GM18508 (cell line): Measurements from ENCODE around the gene DEPP1.

Experiments used
- ATAC-seq: cut with Tn5 transposase; IDR thresholded peaks from one replicate; pipeline ENCODE4 v1.9.1; 2021; ENCODE audit warnings: moderate number of reproducible peaks; ENCODE audit not compliant: insufficient read depth, unreplicated experiment

The DEPP1 gene

DNA sequence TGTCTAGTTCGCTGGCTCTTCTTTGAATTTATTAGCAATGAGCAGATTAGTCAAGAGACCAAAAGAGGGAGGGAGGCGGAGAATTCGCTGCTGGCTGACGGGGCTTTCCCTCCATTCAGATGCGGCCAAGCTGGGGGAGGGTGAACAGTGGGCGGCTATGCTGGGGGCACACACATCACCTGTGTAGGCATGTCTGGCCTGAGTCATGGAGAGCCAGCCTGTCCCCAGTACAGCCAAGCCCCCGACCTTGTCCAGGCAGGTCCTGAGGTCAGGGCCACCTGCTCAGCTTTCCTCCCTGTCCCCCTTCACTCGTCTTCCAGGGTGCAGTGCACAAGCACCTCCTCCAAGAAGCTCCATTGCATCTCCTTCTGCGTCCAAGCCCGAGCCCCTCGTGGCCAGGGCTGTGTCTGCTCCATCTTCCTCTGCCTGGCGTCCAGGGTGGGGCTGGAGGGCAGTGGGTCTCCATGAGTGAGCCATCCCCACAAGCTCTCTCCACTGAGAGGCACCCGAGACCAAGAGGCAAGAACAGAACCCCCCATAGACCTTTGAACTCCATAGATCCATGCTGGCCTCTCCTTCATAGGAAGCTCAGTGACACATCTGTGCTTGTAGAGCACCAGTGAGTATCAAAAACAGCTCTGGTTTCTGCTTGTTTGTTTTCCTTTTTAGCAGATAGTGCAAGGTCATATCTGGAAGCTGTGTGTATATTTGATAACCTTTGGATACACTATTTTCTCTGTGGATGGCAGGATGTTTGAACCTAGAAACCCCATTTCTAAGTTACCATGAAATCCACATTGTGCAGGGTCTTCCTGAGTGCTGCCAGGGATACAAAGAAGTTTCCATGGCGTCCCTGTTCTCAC, 1.9 kb upstream of the DEPP1 start:
- ATAC-seq, result no peak

DNA sequence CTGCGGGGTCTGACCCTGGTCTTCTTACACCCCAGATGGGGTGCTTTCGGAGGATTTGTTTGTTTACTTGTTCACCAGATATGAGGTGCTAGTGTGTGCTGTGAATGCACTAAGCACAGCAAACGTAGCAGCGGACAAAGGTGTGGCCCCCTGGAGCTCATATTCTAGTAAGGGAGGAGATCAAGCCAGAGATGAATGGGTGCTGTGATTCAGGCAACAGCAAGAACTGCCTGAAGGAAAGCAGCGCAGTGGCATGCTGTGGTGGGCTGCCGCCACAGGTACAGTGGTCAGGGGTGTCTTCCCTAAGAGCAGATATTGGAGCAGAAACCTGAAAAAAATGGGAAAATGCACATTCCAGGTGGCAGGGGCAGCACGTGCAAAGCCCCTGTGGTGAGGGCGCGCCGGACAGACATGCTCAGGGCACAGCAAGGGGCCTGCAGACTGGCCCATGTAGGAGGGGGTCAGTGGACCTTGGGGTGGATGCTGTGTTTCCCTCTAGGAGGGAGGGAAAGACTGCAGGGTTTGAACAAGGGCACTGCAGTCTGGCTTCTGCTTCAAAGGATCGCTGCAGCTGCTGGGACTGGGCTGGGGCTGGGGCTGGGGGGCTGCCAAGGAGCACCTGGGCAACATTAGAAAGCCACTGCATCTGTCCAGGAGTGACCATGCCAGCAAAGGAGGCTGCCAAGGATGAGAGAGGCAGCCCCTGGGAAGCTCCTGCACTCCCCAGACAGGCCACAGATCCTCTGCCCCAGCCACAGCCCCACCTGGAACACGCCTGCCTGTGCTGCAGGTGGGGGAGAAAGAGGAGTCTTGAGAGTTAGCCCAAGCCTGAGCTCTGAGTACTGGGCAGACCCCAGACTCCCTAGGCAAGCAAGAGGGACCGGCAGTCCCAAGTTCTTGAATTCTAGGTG, 927 bp upstream of the DEPP1 start:
- no peak for ATAC-seq

DNA sequence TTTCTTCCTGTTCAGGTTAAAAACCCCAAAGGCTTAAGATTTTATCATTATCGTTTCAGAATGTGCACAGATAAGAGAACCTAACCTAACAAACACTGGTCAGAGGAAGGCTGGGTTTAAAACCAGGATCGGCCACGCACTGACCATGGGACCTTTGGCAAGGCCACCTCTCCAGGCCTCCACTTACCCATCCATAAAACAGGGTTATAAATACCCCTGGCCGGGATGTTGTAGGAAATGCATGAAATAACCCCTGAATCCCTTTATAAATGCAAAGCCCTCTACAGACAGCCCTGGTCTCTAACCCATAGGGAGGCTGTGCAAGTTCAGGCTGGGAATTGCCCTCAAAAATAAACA, 418 bp downstream of the DEPP1 start:
- no peak for ATAC-seq

DNA sequence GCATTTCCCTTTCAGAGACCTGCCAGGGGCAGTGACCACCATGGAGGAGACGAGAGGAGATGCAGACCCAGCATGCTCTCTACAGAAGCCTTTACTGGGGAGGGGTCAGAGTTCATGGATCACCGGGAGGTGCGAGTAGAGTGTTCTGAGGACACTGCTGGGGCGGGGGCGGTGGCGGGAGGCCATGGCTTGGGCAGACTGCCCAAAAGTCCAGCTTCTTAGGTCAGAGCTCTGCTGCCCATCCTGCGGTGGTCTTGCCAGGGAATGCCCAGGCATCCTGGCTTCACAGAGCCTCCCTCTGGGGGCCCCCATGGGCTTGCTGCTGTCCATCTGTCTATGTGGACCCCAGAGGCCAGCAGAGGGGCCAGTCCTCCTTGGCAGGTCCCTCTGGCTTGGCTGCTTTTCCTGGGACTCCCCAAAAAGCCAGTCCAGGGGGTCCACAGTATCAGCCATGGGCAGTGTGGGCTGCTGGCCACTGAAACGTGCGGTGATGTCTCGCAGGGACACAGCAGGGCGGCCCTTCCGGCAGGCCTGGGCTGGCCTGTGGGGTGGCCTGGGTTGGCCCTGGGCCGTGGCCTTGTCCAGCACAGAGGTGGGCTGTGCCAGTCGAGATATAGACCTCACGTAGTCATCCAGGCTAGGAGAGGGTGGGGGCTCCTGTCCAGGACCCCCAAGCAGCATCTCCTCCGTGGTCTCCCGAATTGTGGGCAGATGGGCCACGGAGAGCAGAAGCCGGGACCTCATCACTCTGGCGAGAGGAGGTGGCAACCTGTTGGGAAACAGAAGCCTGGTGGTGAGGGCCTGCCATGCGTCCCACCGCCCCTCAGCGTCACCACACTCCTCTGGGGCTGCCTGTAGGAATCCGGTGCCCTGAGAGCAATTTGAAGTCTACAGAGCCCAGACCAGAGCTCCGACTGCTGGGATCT, 1.1 kb downstream of the DEPP1 start:
- ATAC-seq, result no peak

DNA sequence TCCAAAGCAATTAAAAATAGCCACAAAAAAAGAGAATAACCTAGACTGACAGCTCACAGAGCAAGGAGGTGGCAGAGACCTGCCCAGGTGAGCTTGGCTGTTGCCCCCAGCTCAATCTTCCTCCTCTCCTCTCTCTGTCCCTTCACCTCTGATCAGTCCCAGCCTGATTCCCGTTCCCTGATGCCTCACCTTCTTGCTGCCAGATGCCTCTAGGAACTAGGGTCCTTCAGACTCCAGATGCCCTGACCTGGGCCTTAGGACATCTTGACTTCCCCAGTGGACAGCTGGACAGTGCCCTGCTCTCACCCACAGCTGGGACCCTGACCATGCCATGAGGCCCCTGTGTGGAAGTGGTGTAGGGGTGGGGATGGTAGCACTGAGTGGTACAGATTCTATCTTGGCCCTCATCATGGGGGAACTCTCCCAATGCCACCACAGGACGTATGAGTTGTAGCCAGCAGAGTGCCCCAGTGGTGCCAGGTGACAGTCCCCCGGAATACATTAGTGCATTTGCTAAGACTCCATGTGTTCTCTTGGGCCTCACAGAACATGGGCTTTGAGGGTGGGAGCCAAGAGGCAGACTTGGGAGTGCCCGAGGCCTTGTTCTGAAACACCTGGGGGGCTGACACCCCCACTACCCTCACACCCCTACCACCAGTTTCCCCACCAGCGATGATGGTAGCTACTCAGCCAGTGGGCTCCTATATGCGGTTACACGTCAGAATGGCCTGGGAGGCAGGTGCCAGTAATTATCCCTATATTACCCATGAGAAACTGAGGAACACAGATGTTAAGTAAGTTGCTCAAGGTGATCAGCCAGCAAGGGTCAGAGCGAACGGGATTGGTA, 2.0 kb downstream of the DEPP1 start:
- no peak for ATAC-seq

DNA sequence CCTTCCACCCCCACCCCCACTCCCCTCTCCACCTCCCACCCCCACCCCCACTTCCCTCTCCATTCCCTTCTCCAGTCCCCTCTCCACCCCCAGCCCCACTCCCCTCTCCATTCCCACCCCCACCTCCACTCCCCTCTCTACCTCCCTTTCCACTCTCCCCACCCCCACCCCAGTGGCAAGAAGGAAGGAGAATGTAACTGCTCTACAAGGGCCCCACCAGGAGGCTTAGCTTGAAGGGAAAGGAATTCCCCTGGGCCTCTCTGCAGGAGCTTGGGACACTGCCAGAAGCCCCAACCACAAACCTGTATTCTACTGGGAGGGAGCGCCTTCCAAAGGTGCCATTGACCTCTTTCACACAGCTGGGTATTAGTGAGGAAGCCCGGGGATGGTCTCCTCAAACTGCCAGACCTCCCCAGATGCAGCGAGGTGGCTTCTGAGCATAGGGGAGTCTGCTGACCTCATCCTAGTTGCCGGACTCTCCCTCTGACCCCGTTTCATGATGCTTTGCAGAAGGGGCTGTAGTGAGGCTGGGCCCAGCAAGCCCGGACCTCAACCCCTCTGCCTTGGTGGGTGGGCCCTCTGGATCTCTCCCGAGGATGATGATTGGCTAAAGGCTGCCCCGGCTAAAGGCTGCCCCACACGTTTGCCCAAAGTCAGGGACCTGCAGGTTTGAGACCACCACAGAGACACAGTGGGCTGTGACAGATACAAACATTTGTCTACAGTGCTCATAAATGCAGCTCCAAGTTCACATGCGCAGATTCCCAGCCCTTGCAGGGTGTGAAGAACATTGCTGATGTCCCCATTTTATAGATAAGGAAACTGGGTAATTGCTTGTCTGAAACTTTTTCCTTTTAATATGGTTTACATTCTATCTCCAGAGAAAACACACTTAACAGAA, 2.9 kb downstream of the DEPP1 start:
- ATAC-seq, result no peak

DNA sequence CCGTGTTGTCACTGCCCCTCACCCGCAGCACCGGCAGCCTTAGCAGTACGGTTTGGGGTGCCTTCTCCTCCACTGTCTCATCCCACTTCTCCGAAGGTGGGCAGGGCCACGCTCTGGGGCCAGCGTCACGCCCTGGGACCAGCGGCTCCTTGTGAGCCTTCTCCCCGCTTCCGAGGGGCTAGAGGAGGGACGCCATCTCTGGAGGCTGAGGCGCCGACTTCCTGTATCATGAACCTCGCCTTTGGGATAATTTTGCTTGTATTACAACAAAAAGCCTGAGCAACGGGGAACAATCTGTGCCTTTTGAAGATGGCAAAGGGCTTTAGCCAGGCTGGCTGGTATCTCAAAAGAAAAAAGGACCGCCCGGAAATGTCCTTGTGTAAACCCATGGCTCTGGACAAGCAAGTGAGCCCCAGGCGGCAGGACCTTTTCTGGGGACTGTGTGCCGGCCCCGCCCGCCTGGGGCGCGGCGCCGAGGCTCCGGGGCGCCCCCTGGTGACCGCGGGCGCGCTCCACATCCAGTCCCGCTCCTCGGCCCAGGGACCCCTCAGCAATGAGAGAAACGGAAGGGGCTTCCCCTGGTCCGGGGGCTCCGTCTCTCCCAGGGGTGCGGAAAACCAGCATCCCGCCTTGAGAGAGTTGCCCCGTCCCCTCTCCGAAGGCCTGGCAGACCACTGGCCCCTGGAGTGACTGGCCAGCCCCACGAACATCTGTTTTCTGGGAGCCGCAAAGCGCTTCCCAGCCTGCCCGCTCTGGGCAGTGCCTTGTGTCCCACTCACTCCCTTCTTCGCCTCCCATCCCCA, 3.8 kb downstream of the DEPP1 start:
- ATAC-seq, result peak; percentile 35

DNA sequence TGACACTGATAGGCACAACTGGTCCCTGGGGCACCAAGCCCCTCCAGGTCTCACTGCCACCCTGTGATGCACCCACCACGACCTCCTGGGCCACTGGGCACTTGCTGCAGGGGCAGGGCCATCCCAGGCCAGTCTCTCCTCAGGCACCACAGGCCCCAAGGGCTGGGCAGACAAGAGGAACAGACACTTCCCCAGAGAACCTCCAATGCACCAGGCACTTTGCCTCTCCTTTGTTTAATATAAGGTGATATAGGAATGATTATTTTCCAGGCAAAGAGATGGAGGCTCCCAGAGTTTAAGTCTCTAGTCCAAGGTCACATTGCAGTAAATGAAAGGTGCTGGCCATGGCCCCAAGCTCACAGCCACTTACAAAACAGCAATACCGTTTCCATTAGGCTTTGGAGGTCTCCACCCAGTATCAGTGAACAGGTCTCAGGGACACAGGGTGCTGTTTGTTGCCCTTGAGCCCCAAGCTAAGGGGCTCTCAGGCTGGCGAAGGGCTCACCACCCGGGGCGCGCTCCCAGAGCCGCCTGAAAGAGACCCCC, 4.5 kb downstream of the DEPP1 start:
- ATAC-seq, result no peak

DNA sequence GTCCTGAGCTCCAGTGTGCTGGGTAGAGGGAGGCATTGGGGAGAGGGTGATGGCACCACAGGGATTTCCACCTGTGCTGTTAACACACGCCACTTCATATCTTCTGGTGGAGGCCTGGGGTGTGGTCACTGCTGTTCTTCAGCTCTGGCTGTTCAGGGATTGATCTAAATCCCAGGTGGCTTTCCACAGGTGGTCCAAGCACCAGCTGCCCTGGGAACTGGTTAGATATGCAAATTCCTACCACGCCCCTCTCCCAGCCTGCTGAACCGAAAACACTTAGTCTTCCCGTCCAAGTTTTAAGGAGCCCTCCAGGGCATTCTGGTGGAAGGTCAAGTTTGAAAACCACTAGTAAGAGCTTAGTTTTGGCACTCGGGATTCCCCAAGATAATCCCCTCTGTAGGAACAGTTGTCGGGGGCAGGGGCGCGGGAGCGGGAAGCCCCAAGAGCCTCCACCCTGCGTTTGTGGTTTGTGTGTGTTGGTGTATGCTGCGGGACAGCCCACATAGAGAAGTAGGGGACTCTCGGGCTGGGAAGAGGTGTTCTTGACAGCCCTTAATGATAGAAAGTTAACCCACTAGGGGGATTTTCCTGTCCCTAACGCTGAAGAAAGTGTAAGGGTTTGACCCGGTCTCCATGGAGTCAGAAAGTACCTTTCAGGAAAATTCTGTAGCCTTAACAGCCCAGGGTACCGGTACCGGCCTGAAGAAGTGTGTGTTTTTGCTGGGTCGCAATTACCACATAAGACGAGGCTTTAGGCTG, 5.1 kb downstream of the DEPP1 start:
- no peak for ATAC-seq

DNA sequence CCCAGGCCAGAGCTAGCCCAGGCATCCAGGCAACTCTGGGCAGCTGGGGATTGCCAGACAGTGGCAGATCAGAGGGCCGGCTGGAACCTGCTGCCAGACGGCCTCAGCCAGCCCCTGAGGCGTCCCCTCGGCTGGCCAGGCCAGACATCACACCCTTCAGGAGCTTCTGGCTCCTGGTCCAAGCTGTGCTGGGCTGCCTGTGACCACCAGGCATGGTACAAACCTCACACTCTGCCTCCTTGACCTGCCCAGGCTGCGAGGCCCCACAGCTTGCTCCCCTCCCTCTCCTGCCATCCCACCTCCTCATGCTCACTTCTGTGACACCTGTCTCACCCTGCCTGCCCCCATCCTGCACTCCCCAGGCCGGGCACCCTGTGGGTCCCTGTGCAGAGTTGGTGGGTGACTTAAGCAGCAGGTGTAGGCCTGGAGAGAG, 5.7 kb downstream of the DEPP1 start:
- ATAC-seq, result no peak

DNA sequence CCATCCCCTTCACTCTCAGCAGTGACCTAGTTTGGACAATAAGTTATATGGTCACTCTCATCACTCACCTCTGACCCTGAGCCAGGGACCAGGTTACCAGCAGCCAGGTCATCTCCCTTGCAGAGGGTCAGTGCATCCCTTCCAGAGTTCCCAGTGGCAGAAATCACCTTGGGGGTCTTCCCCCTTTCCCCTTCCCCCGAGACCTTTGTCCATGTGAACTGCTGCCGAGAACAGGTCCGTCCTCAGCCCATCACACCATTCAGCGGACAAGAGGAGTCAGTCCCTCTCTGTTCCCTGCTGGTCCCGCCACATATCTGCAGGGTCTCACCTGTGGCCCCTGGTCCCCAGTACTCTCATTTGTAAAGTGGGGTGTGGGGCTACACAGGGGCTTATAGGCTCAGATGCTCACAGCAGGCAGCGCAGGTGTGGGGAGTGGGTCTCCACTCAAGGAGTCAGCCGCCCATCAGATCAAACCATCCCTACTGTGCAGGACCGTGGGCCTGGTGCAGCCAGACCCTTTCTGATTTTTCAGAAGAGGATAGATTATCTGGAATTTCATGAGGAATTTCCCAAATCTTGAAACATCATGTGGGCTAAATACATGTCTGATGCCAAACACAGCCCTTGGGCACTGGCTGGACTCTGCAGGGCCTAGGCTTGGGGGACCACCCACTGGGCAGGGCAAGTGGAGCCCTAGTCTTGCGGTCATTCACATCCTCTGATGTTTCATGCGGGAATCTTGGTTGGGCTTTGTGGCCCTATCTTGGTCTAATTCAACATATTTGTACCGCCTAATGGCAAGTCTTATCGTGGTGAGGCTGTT, 6.5 kb downstream of the DEPP1 start:
- ATAC-seq, result no peak

DNA sequence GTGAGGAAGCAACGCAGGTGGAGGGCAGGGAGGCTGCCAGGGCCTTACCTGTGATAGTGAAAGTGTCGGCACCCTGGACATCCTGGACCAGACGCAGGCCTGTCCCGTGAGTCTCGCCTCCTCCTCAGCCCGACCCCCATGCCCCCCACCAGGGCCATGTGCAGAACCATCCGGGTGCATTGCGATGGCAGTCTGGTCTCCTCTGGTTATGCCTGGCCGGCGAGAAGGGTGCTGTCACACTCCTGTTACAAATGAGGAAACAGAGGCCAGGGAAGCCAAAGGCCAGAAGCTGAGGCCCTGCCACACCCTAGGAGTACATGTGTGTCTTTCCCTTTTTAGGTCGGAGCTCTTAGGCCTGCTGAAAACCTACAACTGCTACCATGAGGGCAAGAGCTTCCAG, 7.2 kb downstream of the DEPP1 start:
- no peak for ATAC-seq

DNA sequence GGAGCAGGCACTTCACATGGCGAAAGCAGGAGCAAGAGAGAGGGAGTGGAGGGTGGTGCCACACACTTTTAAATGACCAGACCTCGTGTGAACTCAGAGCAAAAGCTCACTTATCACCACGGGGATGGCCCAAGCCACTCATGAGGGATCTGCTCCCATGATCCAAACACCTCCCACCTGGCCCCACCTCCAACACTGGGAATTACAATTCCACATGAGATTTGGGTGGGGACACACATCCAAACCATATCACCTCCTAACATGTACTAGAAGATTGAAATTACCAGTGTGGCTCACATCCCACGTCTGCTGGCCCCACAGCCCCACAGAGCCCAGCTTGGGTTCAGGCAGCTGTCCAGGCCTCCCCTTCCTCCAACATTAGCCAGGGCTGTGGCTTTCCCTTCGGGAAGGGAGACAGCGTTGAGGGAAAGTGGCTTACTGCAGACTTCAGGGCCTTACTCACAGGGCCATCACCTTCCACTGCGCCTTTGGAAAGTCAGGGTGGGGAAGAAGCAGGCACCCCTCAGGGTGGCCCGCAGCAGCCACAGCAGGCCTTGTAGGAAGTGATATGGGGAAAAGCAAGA, 7.7 kb downstream of the DEPP1 start:
- ATAC-seq, result no peak

DNA sequence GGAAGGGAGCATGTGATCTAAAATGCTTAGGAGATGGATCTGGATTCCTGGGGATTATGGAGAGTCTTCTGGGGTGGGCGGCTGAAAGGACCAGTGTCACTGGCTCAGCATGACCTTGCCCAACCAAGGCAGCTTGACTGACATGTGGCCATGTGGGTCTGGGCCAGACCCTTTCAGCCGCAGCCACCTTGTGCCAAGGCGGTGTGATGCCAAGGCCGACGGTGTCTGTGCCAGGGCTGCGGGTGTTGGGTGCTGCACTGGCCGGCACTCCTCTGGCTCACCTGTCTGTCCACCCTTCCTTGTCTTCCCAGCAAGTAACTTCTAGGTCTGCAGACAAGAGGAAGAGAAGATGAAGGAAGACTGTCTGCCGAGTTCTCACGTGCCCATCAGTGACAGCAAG, 8.8 kb downstream of the DEPP1 start:
- no peak for ATAC-seq
